Psoas muscle (tissue), 8 donors: ENCODE measurements around the gene NSUN2. TPM values are rescaled to one million over a fixed set of nuclear protein-coding genes. Genes with fewer than 3 reads are reported as not detected.

ENCODE experiments used
- ATAC-seq, 4 donors: fragments of 200-7000 bp; cut with Tn5 transposase; one replicate each; pipeline ENCODE4 v1.9.1; 2020; ENCODE audit warnings: moderate library complexity in 3 of 4, mild to moderate bottlenecking in 2 of 4
- DNase-seq, 2 donors: peaks; one replicate each; pipeline ENCODE4 v3.0.0-alpha.2; 2020
- H3K27ac ChIP-seq: fragments of 200-600 bp; one replicate; pipeline ENCODE4 v1.8.0; 2022
- H3K27me3 ChIP-seq, 3 donors: fragments of 200-600 bp in 1 of 3; one replicate each; pipeline versions ENCODE4 v1.6.1 to v1.8.0; 2013 to 2022; ENCODE audit warnings: low read length in 2 of 3, mild to moderate bottlenecking in 2 of 3, moderate library complexity in 1 of 3; ENCODE audit not compliant: insufficient read depth in 3 of 3
- H3K36me3 ChIP-seq, 2 donors: fragments of 200-600 bp in 1 of 2; one replicate each; pipeline versions ENCODE4 v1.6.1 to v1.8.0; 2013 to 2022; ENCODE audit warnings: low read depth in 1 of 2, mild to moderate bottlenecking in 1 of 2, moderate library complexity in 1 of 2; ENCODE audit not compliant: insufficient read depth in 1 of 2
- H3K4me1 ChIP-seq: fragments of 200-600 bp; one replicate; pipeline ENCODE4 v1.8.0; 2022
- H3K4me3 ChIP-seq: fragments of 200-600 bp; one replicate; pipeline ENCODE4 v1.8.0; 2022; ENCODE audit warnings: mild to moderate bottlenecking
- H3K9me3 ChIP-seq: fragments of 200-600 bp; one replicate; pipeline ENCODE4 v1.8.0; 2022
- WGBS, 3 donors: extraction: QIAGEN DNeasy Blood & Tissue Kit; methylation state at CpG; one replicate each; pipeline versions ENCODE4 v1.1.6 to v1.1.7; 2013; 5-methylcytosine and 5-hydroxymethylcytosine counted together
- intact Hi-C, 2 donors: fragments of 100-400 bp; cut with DNase I; formaldehyde crosslinking; loops; one replicate each; pipeline versions ENCODE4 v1.11.0 to v1.14.2; 2022
- polyA plus RNA-seq, 3 donors: library from polyadenylated mRNA; stranded (reverse); fragments of 200-250 nt; gene quantifications; one replicate each; pipeline ENCODE4 v1.2.3, GENCODE V29; 2013
- total RNA-seq, 4 donors: library from RNA; stranded (reverse); fragmentation: NEBNext Ultra II Directional in 2 of 4; extraction: Animal tissue kit (Norgen Biotek cat#: 25700) in 2 of 4; gene quantifications; one replicate each; pipeline versions ENCODE4 v1.2.1 to v1.2.4, GENCODE V29; 2021 to 2023
- TF ChIP-seq, protein P1 (sequence below): fragments of 200-600 bp; IDR thresholded peaks from one replicate; pipeline ENCODE4 v1.8.0; 2022; ENCODE audit warnings: antibody characterized with exemption
- donor health status: healthy with polysubstance abuse.
- donor health status: DM: no; HTN: no; CAD: no; lungs with moderate emphysema.
- donor health status: Bipolar disorder and iron deficiency.
- donor health status: healthy.
- donor health status: DM: yes; HTN: yes; CAD: no.
- donor health status: DM: no; HTN: no; CAD: no.
- donor health status: DM: no; HTN: no; CAD: no.
- donor health status: DM: yes; HTN: yes; CAD: no.

Gene NSUN2
- total and polyA plus RNA-seq, 7 donors = 30.6 to 80.9 (median 53.6) TPM

- no peak for ATAC-seq
- Histone ChIP-seq H3K27me3 (no peaks in the 10 kb centered on the region), H3K4me3 (no peak overlapping the region), H3K9me3 (no peaks in the 10 kb centered on the region), H3K27ac (no peak overlapping the region), H3K36me3 (peaks cover 3 to 99% of the 10 kb centered on the region in 2 donors), H3K4me1 (peaks cover 11% of the 10 kb centered on the region)
- no peak for DNase-seq
- TF ChIP-seq, protein P1, sequence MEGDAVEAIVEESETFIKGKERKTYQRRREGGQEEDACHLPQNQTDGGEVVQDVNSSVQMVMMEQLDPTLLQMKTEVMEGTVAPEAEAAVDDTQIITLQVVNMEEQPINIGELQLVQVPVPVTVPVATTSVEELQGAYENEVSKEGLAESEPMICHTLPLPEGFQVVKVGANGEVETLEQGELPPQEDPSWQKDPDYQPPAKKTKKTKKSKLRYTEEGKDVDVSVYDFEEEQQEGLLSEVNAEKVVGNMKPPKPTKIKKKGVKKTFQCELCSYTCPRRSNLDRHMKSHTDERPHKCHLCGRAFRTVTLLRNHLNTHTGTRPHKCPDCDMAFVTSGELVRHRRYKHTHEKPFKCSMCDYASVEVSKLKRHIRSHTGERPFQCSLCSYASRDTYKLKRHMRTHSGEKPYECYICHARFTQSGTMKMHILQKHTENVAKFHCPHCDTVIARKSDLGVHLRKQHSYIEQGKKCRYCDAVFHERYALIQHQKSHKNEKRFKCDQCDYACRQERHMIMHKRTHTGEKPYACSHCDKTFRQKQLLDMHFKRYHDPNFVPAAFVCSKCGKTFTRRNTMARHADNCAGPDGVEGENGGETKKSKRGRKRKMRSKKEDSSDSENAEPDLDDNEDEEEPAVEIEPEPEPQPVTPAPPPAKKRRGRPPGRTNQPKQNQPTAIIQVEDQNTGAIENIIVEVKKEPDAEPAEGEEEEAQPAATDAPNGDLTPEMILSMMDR = no peak
- 86 to 91% (median 87%) methylated on average over 11 of the region's 11 CpGs for WGBS, 3 donors
- intact Hi-C loops = no loop called here
Observed at GRCh38 chr5:6601816-6602215, 31.0 kb downstream of the NSUN2 start.

DNA sequence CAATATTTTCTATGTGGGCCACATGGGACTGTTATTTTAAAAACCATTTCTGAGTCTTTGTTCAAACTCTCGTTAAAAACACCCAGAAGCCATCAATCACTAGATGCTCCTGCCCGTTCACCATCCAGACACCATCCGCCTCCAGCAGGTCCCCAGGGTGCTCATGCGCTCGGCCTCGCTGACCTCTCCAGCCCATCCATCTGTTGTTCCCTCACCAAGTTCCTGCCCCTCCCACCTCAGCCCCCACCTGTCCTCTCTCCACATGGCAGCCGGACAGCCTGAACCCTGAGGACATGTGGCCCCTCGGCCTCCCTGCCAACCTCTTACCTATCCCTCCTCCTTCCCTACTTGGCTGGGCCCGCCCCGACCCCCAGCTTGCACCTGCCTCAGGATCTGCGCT is 31.6 kb downstream of the NSUN2 start:
- TF ChIP-seq, protein P1 = no peak
- no peak overlapping the region for H3K27ac ChIP-seq
- peaks cover 11% of the 10 kb centered on the region for H3K4me1 ChIP-seq
- no peak for DNase-seq
- no peaks in the 10 kb centered on the region for H3K9me3 ChIP-seq
- WGBS, 3 donors = 83 to 89% (median 83%) methylated on average over 11 of the region's 11 CpGs
- no peak overlapping the region for H3K4me3 ChIP-seq
- ATAC-seq = no peak
- intact Hi-C loops = no loop called here
- no peaks in the 10 kb centered on the region for H3K27me3 ChIP-seq
- peaks cover 3 to 99% of the 10 kb centered on the region in 2 donors for H3K36me3 ChIP-seq

GRCh38 chr5:6599739-6600138 is 33.1 kb downstream of the NSUN2 start:
- no peaks in the 10 kb centered on the region for H3K27me3 ChIP-seq
- TF ChIP-seq, protein P1 = no peak
- intact Hi-C loops = no loop called here
- no peak overlapping the region for H3K27ac ChIP-seq
- 88 to 96% (median 89%) methylated on average over 8 of the region's 8 CpGs for WGBS, 3 donors
- H3K36me3 ChIP-seq = peaks cover 0 to 94% of the 10 kb centered on the region in 2 donors
- H3K4me1 ChIP-seq = peaks cover 11% of the 10 kb centered on the region
- ATAC-seq = no peak
- no peak for DNase-seq
- H3K9me3 ChIP-seq = no peaks in the 10 kb centered on the region
- no peak overlapping the region for H3K4me3 ChIP-seq

DNA sequence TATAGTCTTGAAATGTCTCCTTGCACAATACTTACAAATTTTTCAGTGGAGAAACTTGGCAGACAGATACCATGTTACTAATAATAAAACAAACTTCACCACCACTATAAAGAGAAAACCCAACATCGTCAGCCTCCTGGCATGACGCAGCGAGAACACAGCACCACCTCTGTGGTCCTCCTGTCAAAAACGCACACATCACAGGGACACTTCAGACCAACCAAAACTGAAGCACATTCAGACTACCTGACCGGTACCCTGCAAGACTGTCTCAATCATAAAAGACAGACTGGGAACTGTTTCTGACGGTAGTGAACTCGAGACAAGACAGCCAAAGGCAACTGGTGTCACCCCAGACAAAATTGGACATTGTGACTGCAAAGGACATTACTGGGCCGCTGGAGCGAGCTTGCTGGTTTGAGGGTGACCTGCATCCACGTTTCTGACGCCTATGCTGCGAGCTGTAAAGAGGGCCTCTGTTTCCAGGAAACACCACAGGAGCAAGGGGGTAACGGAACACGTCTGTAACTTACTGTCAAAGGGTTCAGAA is 34.4 kb downstream of the NSUN2 start:
- no peaks in the 10 kb centered on the region for H3K27me3 ChIP-seq
- H3K4me3 ChIP-seq = no peak overlapping the region
- H3K36me3 ChIP-seq = peaks cover 0 to 85% of the 10 kb centered on the region in 2 donors
- peak; percentile 69 to 93 (median 85) for ATAC-seq
- 56 to 69% (median 69%) methylated on average over 14 of the region's 14 CpGs for WGBS, 3 donors
- DNase-seq = no peak
- intact Hi-C loops = no loop called here
- TF ChIP-seq, protein P1 = no peak
- H3K4me1 ChIP-seq = peaks cover 11% of the 10 kb centered on the region
- no peaks in the 10 kb centered on the region for H3K9me3 ChIP-seq
- H3K27ac ChIP-seq = peak overlapping the region; percentile 78

GRCh38 chr5:6597557-6597956 is 35.3 kb downstream of the NSUN2 start:
- Histone ChIP-seq H3K9me3 (no peaks in the 10 kb centered on the region), H3K4me3 (no peak overlapping the region), H3K4me1 (peaks cover 11% of the 10 kb centered on the region), H3K27ac (peak overlapping the region; percentile 78), H3K36me3 (peaks cover 0 to 77% of the 10 kb centered on the region in 2 donors), H3K27me3 (no peaks in the 10 kb centered on the region)
- DNase-seq (no peak), ATAC-seq (peak in 1 of 4 donors; percentile 11)
- intact Hi-C loops = no loop called here
- TF ChIP-seq, protein P1 = no peak
- 85 to 93% (median 93%) methylated on average over 6 of the region's 6 CpGs for WGBS, 3 donors
